Activated CD8-positive, alpha-beta memory T cell treated with anti-CD3 and anti-CD28 coated beads, Interleukin-2, amount 50 U/mL, for 24 hours (primary cell): ENCODE data around the gene PNPLA7.
A peak's percentile ranks its signal among the peaks of the same experiment; 100 is the strongest.

Source experiments
- DNase-seq: peaks from one replicate; pipeline ENCODE4 v3.0.0-alpha.2; 2020; ENCODE audit errors: extremely low read depth

Gene PNPLA7

GRCh38 chr9:137449931-137450538 lies 100.2 kb downstream of the PNPLA7 start:
- DNase-seq = no peak

DNA sequence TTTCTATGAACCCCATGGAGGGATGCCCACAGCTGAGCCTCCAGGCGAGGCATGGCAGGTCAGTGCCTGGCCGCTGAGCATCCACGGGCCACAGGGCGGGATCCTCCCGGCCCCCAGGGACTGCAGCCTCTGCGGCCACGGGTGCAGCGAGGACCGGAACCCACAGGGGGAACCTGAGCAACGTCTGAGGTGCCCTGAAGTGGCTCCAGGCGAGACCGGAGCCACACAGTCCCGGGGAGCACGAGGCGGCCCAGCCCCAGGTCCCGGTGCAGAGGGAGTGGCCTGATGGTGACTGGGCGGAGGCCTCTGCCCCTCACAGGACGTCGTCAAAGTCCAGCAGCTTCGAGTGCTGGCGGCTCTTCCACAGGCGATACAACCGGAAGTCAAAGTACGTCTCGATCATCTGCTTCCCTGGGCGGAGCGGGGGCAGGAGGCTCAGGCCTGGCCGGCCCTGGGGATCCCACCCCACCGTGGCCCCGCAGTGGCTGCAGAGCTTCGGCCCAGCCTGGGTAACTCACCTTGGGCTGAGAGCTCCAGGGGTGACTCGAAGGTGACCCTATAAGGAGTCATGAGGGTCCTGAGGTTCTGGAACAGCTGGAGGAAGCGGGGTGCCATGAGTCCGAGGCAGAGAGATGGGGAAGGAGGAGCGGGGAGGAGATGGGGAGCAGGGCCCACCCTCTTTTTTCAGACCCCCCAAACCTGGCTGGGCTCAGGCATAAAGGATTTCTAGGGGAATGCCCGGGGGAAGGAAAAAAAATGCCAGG lies 100.9 kb downstream of the PNPLA7 start:
- no peak for DNase-seq

- no peak for DNase-seq
Measured at GRCh38 chr9:137448602-137448962, 101.6 kb downstream of the PNPLA7 start.

DNA sequence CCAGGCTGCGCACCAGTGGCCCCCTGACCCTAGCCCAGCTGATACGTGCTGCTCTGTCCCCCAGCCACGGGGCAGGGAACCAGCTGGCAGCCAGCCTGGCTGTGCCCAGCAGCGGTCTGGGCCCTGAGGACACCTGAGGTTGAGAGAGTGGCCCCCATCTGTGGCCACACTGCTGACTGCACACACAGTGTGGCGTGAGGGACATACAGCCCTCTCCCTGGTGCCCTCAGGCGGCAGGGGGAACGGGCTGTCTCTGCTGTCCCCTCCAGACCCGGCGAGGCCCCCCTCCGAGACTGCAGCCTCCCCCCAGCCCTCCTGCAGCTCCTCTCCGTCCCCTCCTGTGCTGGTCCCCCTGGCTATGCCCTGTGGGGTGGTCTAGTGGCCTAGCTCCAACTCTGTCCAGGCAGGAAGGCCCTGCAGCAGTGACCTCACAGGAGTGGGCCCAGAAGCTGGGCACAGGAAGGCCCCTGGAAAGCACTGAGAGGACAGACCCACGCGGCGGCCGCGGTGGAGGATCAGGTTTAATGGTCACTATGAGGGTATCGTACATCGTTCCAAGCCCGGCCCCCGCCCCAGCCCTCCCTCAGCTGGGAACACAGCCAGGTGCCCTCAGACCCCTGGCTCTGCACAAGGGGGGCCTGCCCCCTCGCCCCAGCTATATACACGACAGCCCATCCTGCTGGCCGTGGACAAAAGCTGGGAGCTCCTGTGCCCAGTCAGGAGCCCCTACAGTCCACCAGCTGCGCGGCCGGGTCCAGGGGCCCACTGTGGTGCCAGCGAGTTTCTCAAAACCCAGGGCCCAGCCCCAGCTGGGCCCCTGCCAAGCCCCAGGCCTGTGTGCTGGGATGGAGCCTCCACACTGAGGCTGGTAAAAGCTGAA lies 102.2 kb downstream of the PNPLA7 start:
- no peak for DNase-seq

- no peak for DNase-seq
Measured at GRCh38 chr9:137446851-137447471, 103.2 kb downstream of the PNPLA7 start.

DNA sequence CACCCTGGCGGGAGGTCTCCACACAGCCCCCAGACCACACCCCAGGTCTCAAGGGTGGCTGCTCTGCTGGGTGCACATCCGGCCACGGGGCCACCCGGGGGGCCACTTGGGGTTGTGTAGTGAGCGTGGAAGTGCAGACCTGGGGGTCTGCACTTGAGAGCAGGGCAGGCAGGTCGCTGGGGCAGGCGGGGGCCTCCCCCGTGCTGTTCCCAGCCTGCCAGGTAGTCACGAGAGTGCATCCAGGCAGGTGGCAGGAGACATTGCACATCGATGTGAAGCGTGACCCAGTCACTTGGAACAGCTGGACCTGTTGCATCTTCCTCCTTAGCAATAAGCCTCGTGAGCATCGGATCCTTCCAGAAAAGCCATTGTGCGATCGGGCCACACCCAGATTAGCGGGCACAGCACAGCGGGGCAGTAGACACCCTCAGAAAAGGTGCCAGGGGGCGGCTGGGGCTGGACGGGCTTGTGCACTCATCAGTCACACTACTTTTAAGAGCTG lies 104.2 kb downstream of the PNPLA7 start:
- no peak for DNase-seq

- peak; percentile 72 for DNase-seq
Measured at GRCh38 chr9:137445275-137445807, 104.9 kb downstream of the PNPLA7 start.

DNA sequence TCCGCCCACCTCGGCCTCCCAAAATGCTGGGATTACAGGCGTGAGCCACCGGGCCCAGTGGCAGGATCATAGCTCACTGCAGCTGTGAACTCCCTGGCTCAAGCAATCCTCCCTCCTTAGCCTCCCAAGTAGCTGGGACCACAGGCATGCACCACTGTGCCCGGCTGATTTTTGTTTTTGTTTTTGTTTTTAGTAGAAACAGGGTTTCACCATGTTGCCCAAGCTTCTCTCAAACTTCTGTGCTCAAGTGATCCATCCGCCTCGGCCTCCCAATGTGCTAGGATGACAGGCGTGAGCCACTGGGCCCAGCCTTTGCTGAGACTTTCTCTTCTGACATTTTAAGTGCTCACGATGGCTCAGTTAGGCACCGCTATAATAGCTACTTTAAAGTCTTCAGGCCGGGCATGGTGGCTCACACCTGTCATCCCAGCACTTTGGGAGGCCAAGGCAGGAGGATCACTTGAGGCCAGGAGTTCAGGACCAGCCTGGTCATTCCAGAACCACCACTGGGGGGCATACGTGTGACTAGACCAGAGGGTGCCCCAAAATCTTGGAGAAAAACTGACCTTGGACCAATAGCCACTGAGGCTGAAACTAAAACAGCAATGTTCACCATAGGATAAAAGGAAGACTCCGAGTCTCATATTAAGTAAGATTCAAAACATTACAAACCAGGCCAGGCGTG lies 106.0 kb downstream of the PNPLA7 start:
- DNase-seq = no peak

DNA sequence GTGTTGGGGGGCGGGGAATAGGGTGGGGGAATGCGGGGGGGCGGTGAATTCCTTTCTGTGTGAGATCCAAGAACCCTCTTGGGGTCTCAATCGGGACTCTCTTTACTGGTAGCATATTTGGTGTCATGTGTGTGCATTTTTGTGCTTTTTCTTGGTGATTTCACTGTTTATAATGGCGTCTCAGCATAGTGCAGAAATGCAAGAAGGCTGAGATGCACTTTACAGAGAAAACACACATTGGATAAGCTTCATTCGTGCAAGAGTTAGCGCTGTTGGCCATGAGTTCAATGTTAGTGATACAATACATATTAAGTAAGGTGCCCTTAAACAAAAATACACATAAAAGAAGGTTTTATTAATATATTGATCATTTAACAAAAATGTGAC lies 108.3 kb downstream of the PNPLA7 start:
- no peak for DNase-seq

DNA sequence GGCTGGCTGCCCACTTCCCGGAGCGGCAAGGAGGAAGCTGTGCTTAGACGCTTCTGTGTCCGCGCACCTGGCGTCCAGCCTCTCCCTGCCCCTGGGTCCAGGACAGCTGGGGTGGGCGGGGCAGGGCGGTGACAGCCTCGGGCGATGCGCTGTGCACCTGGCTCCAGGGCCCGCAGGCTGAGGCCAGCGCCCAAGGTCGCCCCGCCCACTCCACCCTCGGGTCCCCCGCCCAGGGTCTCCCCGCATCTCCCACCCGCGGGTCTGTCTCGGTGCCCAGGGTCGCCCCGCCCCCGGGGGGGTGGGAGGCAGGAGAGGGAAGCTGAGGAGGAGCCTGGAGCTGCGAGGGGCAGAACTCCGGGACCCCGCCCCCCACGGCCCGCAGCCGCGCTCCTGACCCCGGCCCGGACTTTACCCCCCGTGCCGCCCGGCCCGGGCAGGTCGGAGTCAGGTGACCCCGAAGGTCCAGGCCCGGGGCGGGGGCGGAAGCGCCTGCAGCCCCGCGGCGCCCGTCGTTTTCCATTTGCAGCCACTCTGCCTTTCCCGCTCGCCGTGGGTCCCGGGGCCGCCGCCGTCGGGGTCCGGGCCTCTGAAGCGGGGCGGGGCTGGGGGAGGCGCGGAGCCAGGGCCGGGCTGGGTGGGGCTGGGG lies 108.8 kb downstream of the PNPLA7 start, which contains the start of gene ENTPD8:
Gene ENTPD8, minus strand, starts transcription at position 69 of the 646 bp plus-strand sequence. CDS start 3,072 bp downstream, outside the sequence.
- DNase-seq = no peak

DNA sequence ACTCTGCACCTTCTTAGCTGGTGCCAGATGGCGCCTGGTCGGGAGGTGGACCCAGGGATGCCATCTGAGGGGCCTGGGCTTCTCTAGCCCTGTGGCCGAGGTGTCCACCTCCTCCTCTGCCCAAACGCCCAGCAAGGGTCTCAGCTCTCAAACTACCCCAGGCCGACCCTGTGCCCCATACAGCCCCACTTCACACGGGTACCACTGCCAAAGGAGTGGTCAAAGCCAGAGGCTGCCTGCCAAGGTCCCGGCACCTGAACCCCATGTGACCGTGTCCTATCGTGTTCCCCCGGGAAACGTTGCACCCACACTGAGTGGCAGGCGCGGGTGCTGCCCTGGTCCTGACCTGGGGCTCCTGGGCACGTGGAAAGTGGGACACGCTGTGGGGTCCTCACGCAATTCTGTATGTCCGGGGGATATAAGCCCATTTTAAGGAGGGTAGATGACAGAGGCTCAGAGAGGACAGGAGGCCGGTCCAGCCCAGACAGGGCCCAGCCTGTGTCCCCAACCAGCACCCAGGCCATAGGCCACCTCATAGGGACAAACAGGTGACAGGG lies 111.0 kb downstream of the PNPLA7 start:
- DNase-seq = no peak

- DNase-seq = no peak
Measured at GRCh38 chr9:137438591-137439157, 111.5 kb downstream of the PNPLA7 start.

DNA sequence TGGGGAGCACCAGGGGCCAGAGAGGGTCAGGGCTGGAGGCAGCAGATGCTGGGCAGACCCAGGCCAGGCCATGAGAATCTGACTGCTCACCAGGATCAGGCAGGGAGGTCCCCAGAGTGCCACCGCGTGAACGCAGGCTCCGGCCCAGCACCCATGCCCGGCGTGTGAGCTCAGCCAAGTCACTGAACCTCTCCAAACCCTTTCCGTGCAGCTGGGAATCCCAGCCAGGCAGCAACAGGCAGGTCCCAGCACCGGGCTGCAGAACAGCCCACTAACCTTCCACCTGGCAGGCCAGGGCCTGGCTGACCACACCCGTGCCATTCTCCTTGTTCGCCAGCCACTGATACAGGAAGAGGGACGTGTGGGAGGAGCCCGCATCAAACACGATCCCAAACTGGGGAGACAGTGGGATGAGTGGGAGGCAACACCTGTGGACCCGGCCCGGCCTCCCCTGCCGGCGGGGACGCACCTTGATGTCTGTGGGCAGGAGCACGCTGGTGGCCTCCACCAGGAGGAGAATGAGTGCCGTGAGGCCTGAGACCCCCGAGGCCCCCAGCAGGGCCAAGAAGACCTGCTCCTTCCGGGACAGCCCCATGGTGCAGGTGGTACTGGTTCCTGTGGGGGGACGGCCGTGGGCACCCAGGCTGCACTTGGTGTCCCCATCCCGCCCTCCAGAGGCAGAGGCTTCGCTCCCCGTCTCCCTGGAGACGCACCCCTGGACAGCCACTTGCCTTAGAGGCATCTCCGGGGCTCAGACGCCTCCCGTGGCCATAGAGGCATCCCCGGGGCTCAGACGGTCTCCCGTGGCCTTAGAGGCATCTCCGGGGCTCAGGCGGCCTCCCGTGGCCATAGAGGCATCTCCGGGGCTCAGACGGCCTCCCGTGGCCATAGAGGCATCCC lies 112.3 kb downstream of the PNPLA7 start:
- no peak for DNase-seq

DNA sequence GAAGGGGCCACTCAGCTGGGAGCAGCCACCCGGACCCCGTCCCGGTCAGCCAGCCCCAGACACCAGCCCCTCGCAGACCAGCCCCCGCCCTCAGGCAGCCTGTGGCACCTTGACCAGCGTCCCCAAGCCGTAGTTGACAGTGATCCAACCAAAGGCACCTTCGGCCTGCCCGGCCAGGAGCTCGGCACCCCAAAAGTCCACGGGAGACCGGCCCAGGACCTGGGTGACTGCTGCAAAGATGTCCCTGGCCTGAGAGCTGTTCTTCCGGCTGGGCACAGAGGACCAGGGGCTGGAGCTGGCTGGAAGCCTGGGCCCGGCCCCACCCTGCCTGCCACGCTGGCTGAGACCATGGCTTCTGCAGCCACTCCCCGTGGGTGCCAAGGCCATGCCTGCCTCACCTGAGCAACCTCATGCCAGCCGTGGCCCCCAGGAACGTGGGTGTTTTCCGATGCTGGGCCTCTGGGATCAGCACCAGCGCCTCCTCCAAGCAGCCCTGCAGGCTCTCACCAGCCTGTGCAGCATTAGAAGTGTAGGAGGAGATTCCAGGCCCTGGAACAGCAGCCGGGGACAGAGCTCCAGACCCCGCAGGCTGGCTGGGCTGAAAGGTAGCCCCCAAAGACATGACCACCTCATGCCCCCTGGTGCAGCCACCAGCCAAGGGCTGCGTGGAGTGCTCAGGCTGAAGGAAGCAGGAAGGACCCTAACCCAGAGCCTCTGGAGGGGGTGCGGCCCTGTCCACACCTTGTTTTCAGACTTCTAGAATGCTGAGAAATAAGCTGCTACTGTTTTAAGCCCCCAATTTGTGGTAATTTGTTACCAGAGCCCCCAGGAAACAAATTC lies 113.2 kb downstream of the PNPLA7 start:
- DNase-seq = no peak

DNA sequence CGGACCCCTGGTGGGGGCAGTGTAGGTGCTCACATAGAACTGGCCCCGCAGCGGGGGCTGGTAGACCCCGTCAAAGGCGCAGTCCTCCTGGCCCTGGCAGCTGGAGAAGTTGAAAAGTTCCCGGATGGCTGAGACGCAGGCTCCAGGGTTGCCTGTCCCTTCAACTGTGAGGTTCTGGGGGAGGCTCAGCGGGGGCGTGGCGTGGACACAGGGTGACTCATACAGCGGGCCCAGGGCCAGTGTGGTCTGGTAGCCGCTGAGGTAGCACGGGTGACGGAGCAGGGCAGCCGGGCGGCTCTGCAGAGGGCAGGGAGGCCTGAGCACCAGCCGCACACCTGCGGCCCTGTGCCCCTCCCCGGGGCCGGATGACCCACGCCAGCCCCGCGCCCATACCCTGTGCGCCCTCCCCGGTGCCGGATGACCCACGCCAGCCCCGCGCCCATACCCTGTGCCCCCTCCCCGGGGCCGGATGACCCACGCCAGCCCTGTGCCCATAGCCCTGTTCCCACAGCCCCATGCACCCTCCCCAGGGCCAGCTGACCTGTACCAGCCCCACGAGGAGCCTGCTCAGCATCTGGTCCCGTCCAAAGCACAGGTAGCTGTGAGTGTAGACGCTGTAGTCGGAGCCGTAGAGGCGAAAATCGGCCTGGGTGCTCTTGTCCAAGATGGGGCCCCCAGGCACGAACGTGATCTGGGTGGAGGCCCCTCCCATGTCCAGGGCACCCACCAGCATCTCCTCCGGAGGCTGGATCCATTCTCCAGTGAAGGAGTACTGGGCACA lies 114.0 kb downstream of the PNPLA7 start:
- DNase-seq = no peak

DNA sequence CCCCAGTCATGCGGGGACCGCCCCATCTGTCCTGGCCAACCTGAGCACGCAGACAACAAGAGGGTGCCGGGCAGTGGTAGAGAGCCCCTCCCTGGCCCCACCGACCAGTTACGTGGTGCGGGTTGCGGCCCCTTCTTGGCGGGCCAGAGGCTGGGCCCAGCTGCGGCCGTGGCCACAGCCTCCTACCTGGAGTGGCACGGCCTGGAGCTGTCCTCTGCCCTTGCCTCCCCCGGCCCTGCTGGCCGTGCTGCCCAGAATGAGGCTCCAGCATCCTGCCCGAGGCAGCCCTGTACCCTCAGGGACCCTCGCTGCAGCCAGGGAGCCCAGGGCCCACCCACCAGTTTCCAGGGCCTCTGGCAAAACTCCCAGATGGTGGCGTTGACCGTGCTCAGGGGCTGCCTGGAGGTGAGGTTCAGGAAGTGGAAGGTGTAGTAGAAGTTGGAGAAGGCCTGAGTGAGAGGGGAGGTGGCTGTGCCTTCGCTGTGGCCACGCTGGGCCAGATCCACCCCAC lies 114.8 kb downstream of the PNPLA7 start:
- DNase-seq = no peak
